H1 (cell line): Measurements from ENCODE around the gene UBL4B. TPM values are rescaled to one million over a fixed set of nuclear protein-coding genes. Genes with fewer than 3 reads are reported as not detected.

Experiments
- CTCF ChIA-PET: fragments of 300-600 bp; sonication (Branson Sonifier 250); formaldehyde crosslinking; loops from one replicate; lab custom pipeline; 2021; ENCODE audit not compliant: partially characterized antibody; lab: Charles Lee
- POLR2A ChIA-PET: fragments of 300-600 bp; sonication (Branson Sonifier 250); formaldehyde crosslinking; loops from one replicate; lab custom pipeline; 2021; ENCODE audit warnings: inconsistent platforms; ENCODE audit not compliant: partially characterized antibody; lab: Charles Lee
- DNase-seq, 2 experiments: peaks; one replicate each; pipeline versions ENCODE4 v3.0.0 to v3.0.0-alpha.2; 2010 to 2022; ENCODE audit warnings: low spot score in 2 of 2, low read depth in 1 of 2, mixed read lengths in 1 of 2
- FAIRE-seq: peaks from 2 replicates; lab custom pipeline; 2011; peaks lifted over from hg19 to GRCh38; lab: Jason Lieb, UNC
- H2AFZ ChIP-seq: 2 replicates; pipeline ENCODE4 v1.8.1; 2012; ENCODE audit warnings: low read length, inconsistent platforms
- H2AK5ac ChIP-seq: 2 replicates; pipeline ENCODE4 v1.6.1; 2013; ENCODE audit warnings: low read depth, low read length
- H2BK120ac ChIP-seq: replicated peaks from 2 replicates; pipeline ENCODE3; 2013; ENCODE audit warnings: low read depth, low read length, inconsistent platforms
- H2BK12ac ChIP-seq: 2 replicates; pipeline ENCODE4 v1.6.1; 2013; ENCODE audit warnings: low read depth, low read length
- H2BK15ac ChIP-seq: 2 replicates; pipeline ENCODE4 v1.6.1; 2013; ENCODE audit warnings: low read length
- H2BK20ac ChIP-seq: 2 replicates; pipeline ENCODE4 v1.6.1; 2013; ENCODE audit warnings: low read length
- H2BK5ac ChIP-seq: 2 replicates; pipeline ENCODE4 v1.6.1; 2013; ENCODE audit warnings: low read depth, low read length
- H3K14ac ChIP-seq: 2 replicates; pipeline ENCODE4 v1.6.1; 2013; ENCODE audit warnings: inconsistent platforms; ENCODE audit not compliant: insufficient read length
- H3K18ac ChIP-seq: 2 replicates; pipeline ENCODE4 v1.6.1; 2013; ENCODE audit warnings: low read length; ENCODE audit errors: extremely low read depth
- H3K23ac ChIP-seq: 2 replicates; pipeline ENCODE4 v1.6.1; 2013; ENCODE audit warnings: inconsistent platforms; ENCODE audit not compliant: insufficient read length
- H3K23me2 ChIP-seq: 2 replicates; pipeline ENCODE4 v1.6.1; 2013; ENCODE audit warnings: low read depth, low read length
- H3K27ac ChIP-seq: 2 replicates; pipeline ENCODE4 v1.6.1; 2011; ENCODE audit warnings: low read depth, low read length, inconsistent platforms
- H3K27me3 ChIP-seq, 4 experiments: replicated peaks in 1 of 4; 1 replicate in 1 of 4; 2 replicates in 3 of 4; pipeline versions ENCODE4 v1.6.1 to v1.8.1; 2011 to 2013; ENCODE audit warnings: low read length in 3 of 4, mild to moderate bottlenecking in 3 of 4, inconsistent platforms in 2 of 4, mixed read lengths in 2 of 4, moderate library complexity in 1 of 4; ENCODE audit not compliant: control insufficient read depth in 3 of 4, insufficient read depth in 3 of 4; ENCODE audit errors: extremely low read depth in 1 of 4
- H3K36me3 ChIP-seq, 4 experiments: 2 replicates each; pipeline versions ENCODE4 v1.6.1 to v1.8.1; 2011 to 2013; ENCODE audit warnings: mild to moderate bottlenecking in 4 of 4, low read length in 3 of 4, moderate library complexity in 2 of 4, control low read depth in 1 of 4, inconsistent platforms in 1 of 4; ENCODE audit not compliant: insufficient read depth in 4 of 4, control insufficient read depth in 2 of 4
- H3K4ac ChIP-seq: replicated peaks from 2 replicates; pipeline ENCODE3; 2013; ENCODE audit warnings: low read length, low read depth, mixed read lengths, inconsistent platforms; ENCODE audit not compliant: insufficient read length
- H3K4me1 ChIP-seq, 4 experiments: replicated peaks in 1 of 4; 1 replicate in 1 of 4; 2 replicates in 3 of 4; pipeline versions ENCODE4 v1.6.1 to v1.8.1; 2011 to 2013; ENCODE audit warnings: low read length in 3 of 4, inconsistent platforms in 2 of 4, mixed read lengths in 1 of 4; ENCODE audit not compliant: insufficient read depth in 4 of 4, control insufficient read depth in 3 of 4
- H3K4me2 ChIP-seq, 2 experiments: 2 replicates each; pipeline versions ENCODE4 v1.6.1 to v1.8.1; 2011 to 2013; ENCODE audit warnings: low read depth in 2 of 2, low read length in 2 of 2, control low read depth in 1 of 2, inconsistent platforms in 1 of 2, mild to moderate bottlenecking in 1 of 2; ENCODE audit not compliant: insufficient read depth in 1 of 2
- H3K4me3 ChIP-seq, 4 experiments: fragments of 200-600, 300-600 bp in 1 of 4; sonication (generic), shearing (Covaris generic), sonication (Bioruptor Twin) in 1 of 4; 2 replicates each; pipeline versions ENCODE4 v1.5.1 to v1.8.1; 2011 to 2016; ENCODE audit warnings: low read length in 4 of 4, low read depth in 3 of 4, control low read depth in 2 of 4, inconsistent platforms in 2 of 4, mild to moderate bottlenecking in 2 of 4, mixed read lengths in 1 of 4, moderate library complexity in 1 of 4; ENCODE audit not compliant: insufficient read depth in 2 of 4; ENCODE audit errors: extremely low read depth in 1 of 4
- H3K56ac ChIP-seq: replicated peaks from 2 replicates; pipeline ENCODE3; 2013; ENCODE audit warnings: low read depth, mild to moderate bottlenecking, mixed read lengths, low read length, inconsistent platforms; ENCODE audit not compliant: insufficient read length
- H3K79me1 ChIP-seq: 2 replicates; pipeline ENCODE4 v1.6.1; 2013; ENCODE audit warnings: low read depth, low read length, control low read depth
- H3K79me2 ChIP-seq, 2 experiments: 2 replicates each; pipeline versions ENCODE4 v1.6.1 to v1.8.1; 2012 to 2013; ENCODE audit warnings: low read length in 2 of 2, mild to moderate bottlenecking in 2 of 2, inconsistent platforms in 1 of 2; ENCODE audit not compliant: insufficient read depth in 2 of 2, control insufficient read depth in 1 of 2
- H3K9ac ChIP-seq, 4 experiments: replicated peaks in 1 of 4; 1 replicate in 1 of 4; 2 replicates in 3 of 4; pipeline versions ENCODE4 v1.6.1 to v1.8.1; 2011 to 2013; ENCODE audit warnings: low read depth in 3 of 4, low read length in 3 of 4, control low read depth in 2 of 4, mild to moderate bottlenecking in 2 of 4, moderate library complexity in 2 of 4, inconsistent platforms in 1 of 4; ENCODE audit errors: extremely low read depth in 1 of 4
- H3K9me3 ChIP-seq, 2 experiments: 2 replicates each; pipeline versions ENCODE4 v1.6.1 to v1.8.1; 2012 to 2013; ENCODE audit warnings: mild to moderate bottlenecking in 2 of 2, moderate library complexity in 2 of 2, control low read depth in 1 of 2, inconsistent platforms in 1 of 2, low read depth in 1 of 2, low read length in 1 of 2, mixed read lengths in 1 of 2; ENCODE audit not compliant: insufficient read depth in 2 of 2
- H4K20me1 ChIP-seq, 2 experiments: replicated peaks in 1 of 2; 2 replicates each; pipeline versions ENCODE3 to v1.8.1; 2011 to 2013; ENCODE audit warnings: inconsistent platforms in 2 of 2, low read length in 2 of 2, mild to moderate bottlenecking in 1 of 2; ENCODE audit not compliant: insufficient read depth in 2 of 2, control insufficient read depth in 1 of 2
- H4K5ac ChIP-seq: 2 replicates; pipeline ENCODE4 v1.6.1; 2013; ENCODE audit warnings: low read length, low read depth, mixed read lengths, inconsistent platforms; ENCODE audit not compliant: insufficient read length
- H4K8ac ChIP-seq: 2 replicates; pipeline ENCODE4 v1.8.0; 2013; ENCODE audit warnings: mild to moderate bottlenecking, moderate library complexity, low read length, inconsistent platforms; ENCODE audit not compliant: insufficient read depth; ENCODE audit errors: extremely low read depth
- H4K91ac ChIP-seq: replicated peaks from 2 replicates; pipeline ENCODE3; 2013; ENCODE audit warnings: low read length, mixed read lengths, inconsistent platforms; ENCODE audit not compliant: insufficient read length
- ATF3 ChIP-seq: IDR thresholded peaks from 2 replicates; pipeline ENCODE4 v1.6.1; 2011; ENCODE audit warnings: low read depth, mild to moderate bottlenecking, low read length; ENCODE audit not compliant: insufficient read depth
- NANOG ChIP-seq: IDR thresholded peaks from 2 replicates; pipeline ENCODE4 v1.6.1; 2011; ENCODE audit warnings: low read length, low read depth, mild to moderate bottlenecking, inconsistent platforms; ENCODE audit not compliant: insufficient read depth, poor library complexity, severe bottlenecking
- PHF8 ChIP-seq: fragments of 200-600 bp; sonication (generic); conservative IDR thresholded peaks from 2 replicates; pipeline ENCODE4 v1.7.1; 2012; ENCODE audit warnings: low read depth, mild to moderate bottlenecking, inconsistent platforms, low read length, moderate library complexity
- POU5F1 ChIP-seq: IDR thresholded peaks from 2 replicates; pipeline ENCODE4 v1.6.1; 2011; ENCODE audit warnings: low read depth, mild to moderate bottlenecking, low read length, moderate library complexity
- RXRA ChIP-seq: IDR thresholded peaks from 2 replicates; pipeline ENCODE4 v1.6.1; 2011; ENCODE audit warnings: low read depth, mild to moderate bottlenecking, low read length, moderate library complexity; ENCODE audit not compliant: insufficient read depth
- SP1 ChIP-seq: IDR thresholded peaks from 2 replicates; pipeline ENCODE4 v1.6.1; 2011; ENCODE audit warnings: low read depth, low read length
- SRF ChIP-seq: IDR thresholded peaks from 2 replicates; pipeline ENCODE4 v1.6.1; 2011; ENCODE audit warnings: mild to moderate bottlenecking, low read depth, low read length, moderate library complexity
- WGBS, 2 experiments: shearing (Covaris generic) in 1 of 2; methylation state at CpG; one replicate each; pipeline versions ENCODE4 v1.1.6 to v1.1.7; 2013 to 2015; ENCODE audit warnings: low lambda C conversion rate in 2 of 2, mixed read lengths in 2 of 2, inconsistent platforms in 1 of 2, low coverage in 1 of 2, missing lambda C conversion rate in 1 of 2; ENCODE audit not compliant: insufficient replicate concordance in 2 of 2, insufficient coverage in 1 of 2, insufficient read length in 1 of 2; ENCODE audit errors: extremely low coverage in 1 of 2, missing lambda C conversion rate in 1 of 2; 5-methylcytosine and 5-hydroxymethylcytosine counted together
- polyA plus RNA-seq, 7 experiments: library from polyadenylated mRNA; depleted of rRNA in 3 of 7; stranded (reverse) in 5 of 7; unstranded in 2 of 7; fragments of >200 nt in 5 of 7; fragments of 200-250 nt in 2 of 7; gene quantifications; 1 replicate in 5 of 7; 2 replicates in 1 of 7; 4 replicates in 1 of 7; pipeline versions ENCODE4 v1.2.1 to v1.2.3, GENCODE V29; 2011 to 2013; ENCODE audit warnings: missing spikeins in 2 of 7, mixed read lengths in 2 of 7
- total RNA-seq: library from RNA; stranded (reverse); fragmentation: NEBNext Ultra II Directional; extraction: Animal tissue kit (Norgen Biotek cat#: 25700); gene quantifications from 2 replicates; pipeline ENCODE4 v1.2.1, GENCODE V29; 2021
- TF ChIP-seq, protein P1 (sequence below): IDR thresholded peaks from 2 replicates; pipeline ENCODE4 v1.6.1; 2012; ENCODE audit warnings: low read length, inconsistent platforms

UBL4B gene
- total and polyA plus RNA-seq, 2 of the 8 experiments (the other 6 are each of a cell fraction or from before 2014, with no cell fraction given), result 0.11 TPM; not detected in 1

- H2AK5ac ChIP-seq, result no peak overlapping the region
- H2BK120ac ChIP-seq, result no peak overlapping the region
- peaks cover 0 to 14% (median 6%) of the 10 kb centered on the region in 4 experiments; a peak in 5 of 7 replicates for H3K4me1 ChIP-seq
- H2AFZ ChIP-seq, result no peak overlapping the region
- no peak overlapping the region for H2BK15ac ChIP-seq
- H4K20me1 ChIP-seq, result peaks cover 9 to 11% of the 10 kb centered on the region in 2 experiments
- no peak overlapping the region for H2BK5ac ChIP-seq
- ChIA-PET POLR2A (interaction anchor here (0.9 to 1.5 kb wide), 4 partner anchors 27 to 344 kb away, joined by 3 to 4 read pairs (median 3); partner anchors contain the start of gene AHCYL1), CTCF (interaction anchor here (0.9 to 52.4 kb wide), 4 partner anchors 10 to 396 kb away, joined by 3 to 1450 read pairs (median 728); partner anchors contain the start of genes ALX3 and STRIP1)
- H3K36me3 ChIP-seq, result peaks cover 0 to 1% (median 0%) of the 10 kb centered on the region in 4 experiments; a peak in 3 of 8 replicates
- no peak overlapping the region for H2BK12ac ChIP-seq
- no peak for DNase-seq
- H3K4ac ChIP-seq, result no peak overlapping the region
- H3K79me2 ChIP-seq, result no peaks in the 10 kb centered on the region
- H3K27ac ChIP-seq, result no peak overlapping the region
- H4K91ac ChIP-seq, result no peak overlapping the region
- H3K9ac ChIP-seq, result no peak overlapping the region
- peaks cover 7% of the 10 kb centered on the region; the same call in 1 of the 2 replicates for H3K23me2 ChIP-seq
- no peaks in the 10 kb centered on the region for H3K79me1 ChIP-seq
- no peak overlapping the region for H2BK20ac ChIP-seq
- H3K23ac ChIP-seq, result no peak overlapping the region
- no peak overlapping the region for H3K4me3 ChIP-seq
- H3K9me3 ChIP-seq, result no peaks in the 10 kb centered on the region
- no peak overlapping the region for H3K4me2 ChIP-seq
- H4K8ac ChIP-seq, result no peak overlapping the region
- no peak overlapping the region for H3K14ac ChIP-seq
- 42% methylated on average over 4 of the region's 4 CpGs; no CpG with 5 or more reads in 1 of the 2 experiments for WGBS, 2 experiments
- H3K56ac ChIP-seq, result no peak overlapping the region
- FAIRE-seq, result no peak
- H3K27me3 ChIP-seq, result peaks cover 31 to 44% (median 39%) of the 10 kb centered on the region in 4 experiments
- H4K5ac ChIP-seq, result no peak overlapping the region
- H3K18ac ChIP-seq, result no peak overlapping the region
- no peak for TF ChIP-seq ATF3
- TF ChIP-seq NANOG, result no peak
- TF ChIP-seq PHF8, result no peak
- TF ChIP-seq, protein P1, sequence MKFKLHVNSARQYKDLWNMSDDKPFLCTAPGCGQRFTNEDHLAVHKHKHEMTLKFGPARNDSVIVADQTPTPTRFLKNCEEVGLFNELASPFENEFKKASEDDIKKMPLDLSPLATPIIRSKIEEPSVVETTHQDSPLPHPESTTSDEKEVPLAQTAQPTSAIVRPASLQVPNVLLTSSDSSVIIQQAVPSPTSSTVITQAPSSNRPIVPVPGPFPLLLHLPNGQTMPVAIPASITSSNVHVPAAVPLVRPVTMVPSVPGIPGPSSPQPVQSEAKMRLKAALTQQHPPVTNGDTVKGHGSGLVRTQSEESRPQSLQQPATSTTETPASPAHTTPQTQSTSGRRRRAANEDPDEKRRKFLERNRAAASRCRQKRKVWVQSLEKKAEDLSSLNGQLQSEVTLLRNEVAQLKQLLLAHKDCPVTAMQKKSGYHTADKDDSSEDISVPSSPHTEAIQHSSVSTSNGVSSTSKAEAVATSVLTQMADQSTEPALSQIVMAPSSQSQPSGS, result no peak
- no peak for TF ChIP-seq POU5F1
- TF ChIP-seq SRF, result no peak
- TF ChIP-seq RXRA, result no peak
- no peak for TF ChIP-seq SP1
Observed at GRCh38 chr1:110063781-110064180, 48.5 kb upstream of the UBL4B start.
